Pancreas (tissue), 10 donors: ENCODE results near the gene INAVA. TPM values are rescaled to one million over a fixed set of nuclear protein-coding genes. Genes with fewer than 3 reads are reported as not detected.

Experiments used
- ATAC-seq, 4 donors: fragments of 200-7000 bp; cut with Tn5 transposase; one replicate each; pipeline versions ENCODE4 v1.8.0 to v1.9.1; 2020; ENCODE audit warnings: mild to moderate bottlenecking in 4 of 4, moderate library complexity in 4 of 4
- DNase-seq, 6 donors: peaks; one replicate each; pipeline ENCODE4 v3.0.0-alpha.2; 2020
- FAIRE-seq: peaks from 2 replicates; lab custom pipeline; 2012; peaks lifted over from hg19 to GRCh38; lab: Jason Lieb, UNC
- H3K27ac ChIP-seq, 4 donors: fragments of 200-600 bp; sonication (generic); 1 replicate in 3 of 4; 2 replicates in 1 of 4; pipeline versions ENCODE4 v1.5.0 to v1.8.0; 2020
- H3K27me3 ChIP-seq, 4 donors: fragments of 200-600 bp; one replicate each; pipeline ENCODE4 v1.8.0; 2021
- H3K36me3 ChIP-seq, 3 donors: fragments of 200-600 bp; sonication (generic) in 1 of 3; one replicate each; pipeline versions ENCODE4 v1.5.0 to v1.8.0; 2020 to 2021
- H3K4me1 ChIP-seq, 3 donors: fragments of 200-600 bp; one replicate each; pipeline ENCODE4 v1.8.0; 2021
- H3K4me3 ChIP-seq, 4 donors: fragments of 200-600 bp; sonication (generic) in 2 of 4; one replicate each; pipeline versions ENCODE4 v1.5.0 to v1.8.0; 2020 to 2021
- H3K9me3 ChIP-seq, 4 donors: fragments of 200-600 bp; one replicate each; pipeline ENCODE4 v1.8.0; 2021
- WGBS, 2 donors: extraction: QIAGEN DNeasy Blood & Tissue Kit; methylation state at CpG; one replicate each; pipeline ENCODE4 v1.1.7; 2013; 5-methylcytosine and 5-hydroxymethylcytosine counted together
- intact Hi-C, 3 donors: fragments of 100-400 bp; cut with DNase I; formaldehyde crosslinking; loops; one replicate each; pipeline versions ENCODE4 v1.11.1 to v1.14.2; 2022
- polyA plus RNA-seq, 2 donors: library from polyadenylated mRNA; stranded (reverse); fragments of 200-250 nt; gene quantifications; one replicate each; pipeline ENCODE4 v1.2.3, GENCODE V29; 2013
- total RNA-seq, 6 donors: library from RNA; stranded (reverse); fragmentation: NEBNext Ultra II Directional in 4 of 6; extraction: Animal tissue kit (Norgen Biotek cat#: 25700) in 4 of 6; gene quantifications; one replicate each; pipeline versions ENCODE4 v1.2.1 to v1.2.4, GENCODE V29; 2021 to 2023
- TF ChIP-seq, protein P1 (sequence below), 4 donors: fragments of 200-600 bp; sonication (generic) in 3 of 4; IDR thresholded peaks; one replicate each; pipeline versions ENCODE4 v1.5.0 to v1.8.0; 2021; ENCODE audit warnings: antibody characterized with exemption in 4 of 4
- donor health status: healthy with polysubstance abuse.
- donor health status: DM: no; HTN: no; CAD: no; lungs with moderate emphysema.
- donor health status: DM: no; HTN: no; CAD: no.
- donor health status: control.
- donor health status: control.
- donor health status: Bipolar disorder and iron deficiency.
- donor health status: DM: yes; HTN: yes; CAD: no.
- donor health status: DM: no; HTN: no; CAD: no.
- donor health status: DM: no; HTN: no; CAD: no.
- donor health status: DM: yes; HTN: yes; CAD: no.

Gene INAVA
- total and polyA plus RNA-seq, 8 donors: 5.0 to 26.6 (median 13.8) TPM

GRCh38 chr1:200862713-200863415 lies 31.8 kb upstream of the INAVA start:
- ATAC-seq (no peak), DNase-seq (no peak), FAIRE-seq (no peak)
- Histone ChIP-seq H3K27me3 (no peaks in the 10 kb centered on the region), H3K9me3 (no peaks in the 10 kb centered on the region), H3K4me3 (no peak overlapping the region), H3K36me3 (no peaks in the 10 kb centered on the region), H3K4me1 (no peaks in the 10 kb centered on the region), H3K27ac (no peak overlapping the region)
- intact Hi-C loops: no loop called here
- TF ChIP-seq, protein P1, sequence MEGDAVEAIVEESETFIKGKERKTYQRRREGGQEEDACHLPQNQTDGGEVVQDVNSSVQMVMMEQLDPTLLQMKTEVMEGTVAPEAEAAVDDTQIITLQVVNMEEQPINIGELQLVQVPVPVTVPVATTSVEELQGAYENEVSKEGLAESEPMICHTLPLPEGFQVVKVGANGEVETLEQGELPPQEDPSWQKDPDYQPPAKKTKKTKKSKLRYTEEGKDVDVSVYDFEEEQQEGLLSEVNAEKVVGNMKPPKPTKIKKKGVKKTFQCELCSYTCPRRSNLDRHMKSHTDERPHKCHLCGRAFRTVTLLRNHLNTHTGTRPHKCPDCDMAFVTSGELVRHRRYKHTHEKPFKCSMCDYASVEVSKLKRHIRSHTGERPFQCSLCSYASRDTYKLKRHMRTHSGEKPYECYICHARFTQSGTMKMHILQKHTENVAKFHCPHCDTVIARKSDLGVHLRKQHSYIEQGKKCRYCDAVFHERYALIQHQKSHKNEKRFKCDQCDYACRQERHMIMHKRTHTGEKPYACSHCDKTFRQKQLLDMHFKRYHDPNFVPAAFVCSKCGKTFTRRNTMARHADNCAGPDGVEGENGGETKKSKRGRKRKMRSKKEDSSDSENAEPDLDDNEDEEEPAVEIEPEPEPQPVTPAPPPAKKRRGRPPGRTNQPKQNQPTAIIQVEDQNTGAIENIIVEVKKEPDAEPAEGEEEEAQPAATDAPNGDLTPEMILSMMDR (IDR thresholded peaks at IDR 0.05): no peak
- WGBS, 2 donors: 94 to 96% methylated on average over 9 of the region's 9 CpGs

- Histone ChIP-seq H3K4me3 (no peak overlapping the region), H3K4me1 (no peaks in the 10 kb centered on the region), H3K36me3 (no peaks in the 10 kb centered on the region), H3K9me3 (no peaks in the 10 kb centered on the region), H3K27me3 (no peaks in the 10 kb centered on the region), H3K27ac (no peak overlapping the region)
- TF ChIP-seq, protein P1 (IDR thresholded peaks at IDR 0.05): no peak
- ATAC-seq (no peak), FAIRE-seq (no peak), DNase-seq (no peak)
- WGBS, 2 donors: 68 to 75% methylated on average over 3 of the region's 3 CpGs
- intact Hi-C loops: no loop called here
Measured at GRCh38 chr1:200866116-200866515, 28.6 kb upstream of the INAVA start.

DNA sequence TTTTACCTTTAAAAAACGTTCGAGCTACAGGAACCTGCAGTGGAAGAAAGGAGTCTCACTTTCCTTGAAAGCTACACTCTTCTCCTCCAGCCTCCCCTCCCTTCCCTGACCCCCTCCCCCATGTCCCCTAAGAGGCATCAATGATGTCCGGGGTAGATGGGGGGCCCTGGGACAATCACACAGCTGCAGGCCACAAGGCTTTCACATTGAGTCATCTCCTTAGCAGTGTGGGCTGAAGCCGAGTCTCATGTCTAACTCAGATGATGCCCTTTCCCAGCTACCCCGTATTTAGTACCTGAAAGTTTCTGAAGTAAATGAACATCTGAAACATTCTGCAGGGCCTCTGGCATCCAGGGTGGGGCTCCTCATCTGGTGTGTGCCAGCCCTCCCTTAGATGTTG lies 28.2 kb upstream of the INAVA start:
- Histone ChIP-seq H3K4me1 (no peaks in the 10 kb centered on the region), H3K4me3 (no peak overlapping the region), H3K27me3 (no peaks in the 10 kb centered on the region), H3K9me3 (no peaks in the 10 kb centered on the region), H3K36me3 (no peaks in the 10 kb centered on the region), H3K27ac (no peak overlapping the region)
- TF ChIP-seq, protein P1 (IDR thresholded peaks at IDR 0.05): no peak
- FAIRE-seq (no peak), ATAC-seq (peak in 1 of 4 donors; percentile 34), DNase-seq (no peak)
- intact Hi-C loops: no loop called here
- 37 to 41% methylated on average over 5 of the region's 5 CpGs for WGBS, 2 donors

GRCh38 chr1:200867018-200867811 lies 27.5 kb upstream of the INAVA start:
- Histone ChIP-seq H3K4me3 (no peak overlapping the region), H3K36me3 (no peaks in the 10 kb centered on the region), H3K27ac (no peak overlapping the region), H3K27me3 (no peaks in the 10 kb centered on the region), H3K4me1 (no peaks in the 10 kb centered on the region), H3K9me3 (no peaks in the 10 kb centered on the region)
- FAIRE-seq (no peak), DNase-seq (no peak), ATAC-seq (no peak)
- 44 to 46% methylated on average over 11 of the region's 11 CpGs for WGBS, 2 donors
- intact Hi-C loops: no loop called here
- TF ChIP-seq, protein P1 (IDR thresholded peaks at IDR 0.05): no peak

DNA sequence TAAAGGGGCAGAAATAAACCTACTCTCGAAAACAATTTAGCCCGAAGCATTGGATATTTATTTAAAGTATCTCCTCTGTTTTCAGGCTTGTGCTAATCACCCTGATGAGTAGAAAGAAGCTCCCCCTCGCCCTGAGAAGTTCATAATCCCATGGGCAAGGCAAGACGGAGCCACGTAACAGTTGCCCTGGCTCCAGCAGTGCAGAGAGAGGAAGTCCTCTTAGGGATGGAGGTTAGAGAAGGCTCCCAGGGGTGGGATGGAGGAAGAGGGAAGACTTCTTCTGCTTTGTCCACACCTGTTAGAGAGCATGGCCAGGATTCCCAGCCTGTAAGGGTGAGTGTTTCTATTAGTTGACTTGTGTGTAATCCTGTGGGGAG lies 25.3 kb upstream of the INAVA start:
- Histone ChIP-seq H3K27me3 (peaks cover 0 to 10% (median 2%) of the 10 kb centered on the region in 4 donors), H3K36me3 (no peaks in the 10 kb centered on the region), H3K4me3 (no peak overlapping the region), H3K27ac (no peak overlapping the region), H3K4me1 (peaks cover 0 to 4% (median 0%) of the 10 kb centered on the region in 3 donors), H3K9me3 (no peaks in the 10 kb centered on the region)
- intact Hi-C loops: no loop called here
- TF ChIP-seq, protein P1 (IDR thresholded peaks at IDR 0.05): no peak
- FAIRE-seq (no peak), DNase-seq (no peak), ATAC-seq (no peak)
- WGBS, 2 donors: 83 to 87% methylated on average over 5 of the region's 5 CpGs
